HG02763 (cell line): ENCODE results near the gene SELENOO.

Experiments
- ATAC-seq: cut with Tn5 transposase; IDR thresholded peaks from one replicate; pipeline ENCODE4 v1.9.1; 2021; ENCODE audit warnings: mild to moderate bottlenecking, moderate library complexity; ENCODE audit not compliant: unreplicated experiment

Gene SELENOO

DNA sequence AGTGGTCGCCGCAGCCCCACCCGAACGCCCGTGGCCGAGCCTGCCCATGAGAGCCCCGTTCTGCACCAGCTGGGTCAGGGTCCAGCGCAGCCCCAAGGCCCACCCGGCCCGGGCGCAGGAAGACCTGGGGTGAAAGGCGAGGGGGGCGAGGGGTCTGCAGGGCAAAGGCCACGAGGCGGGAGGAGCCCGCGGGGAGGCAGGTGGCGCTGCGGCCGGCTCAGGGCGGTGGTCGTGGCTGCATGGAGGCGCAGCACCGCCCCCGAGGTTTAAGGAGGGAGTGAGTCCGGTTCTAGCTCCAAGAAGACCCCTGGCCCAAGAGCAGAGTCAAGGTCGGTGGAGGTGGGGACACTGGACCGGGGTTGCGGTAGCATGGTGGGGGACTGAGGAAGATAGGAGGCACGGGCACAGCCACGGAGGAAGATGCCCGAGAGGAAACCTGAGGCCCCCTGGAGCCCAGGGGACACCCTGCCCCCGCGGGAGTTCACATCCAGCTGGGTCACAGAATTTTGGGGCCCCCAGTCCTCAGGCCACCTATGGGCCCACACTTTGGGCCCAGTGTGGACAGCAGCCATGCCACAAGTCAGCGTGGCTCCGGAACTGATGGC, 50.8 kb downstream of the SELENOO start:
- ATAC-seq, result peak; percentile 8

GRCh38 chr22:50252082-50253045, 51.6 kb downstream of the SELENOO start:
- no peak for ATAC-seq

DNA sequence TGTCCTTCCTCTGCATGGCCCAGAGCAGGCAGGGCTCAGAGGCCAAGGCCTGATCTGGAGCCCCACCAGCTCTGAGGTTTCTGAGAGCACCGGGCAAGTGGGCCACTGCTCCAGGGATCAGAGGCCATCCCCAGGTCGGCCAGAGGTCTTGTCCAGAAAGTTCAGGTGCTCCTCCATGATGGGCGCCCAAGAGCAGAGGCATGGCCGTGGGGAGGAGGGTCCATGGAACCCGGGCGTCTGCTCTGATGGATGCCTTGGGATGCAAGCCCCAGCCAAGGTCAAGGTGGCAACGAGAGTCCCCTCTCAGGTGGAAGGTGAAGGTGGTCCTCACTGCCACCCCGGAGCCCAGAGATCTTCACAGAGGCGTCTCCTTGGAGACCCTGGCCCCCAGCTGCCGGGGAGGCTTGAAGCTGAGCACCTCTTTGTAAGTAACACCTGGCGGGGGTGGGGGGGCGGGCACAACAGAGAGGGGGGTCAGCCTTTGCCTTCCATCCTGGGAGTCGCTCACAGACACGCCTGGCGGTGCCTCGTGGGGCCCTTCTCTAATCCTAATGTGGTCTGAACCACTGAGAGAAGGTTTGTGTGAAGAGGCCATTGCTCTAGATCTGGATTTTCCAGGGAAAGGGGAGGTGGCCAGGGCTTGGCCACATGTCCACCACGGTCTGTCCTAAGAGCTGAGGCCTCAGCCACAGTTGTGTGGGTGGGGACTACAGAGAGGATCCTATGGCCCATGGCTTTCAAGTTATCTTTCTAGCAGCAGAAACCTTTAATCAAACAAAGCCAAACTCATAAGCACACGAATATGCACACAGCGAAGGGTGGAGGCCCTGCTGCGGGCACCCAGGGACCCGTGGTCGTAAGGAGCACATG, 52.5 kb downstream of the SELENOO start:
- no peak for ATAC-seq

GRCh38 chr22:50253941-50254340, 53.1 kb downstream of the SELENOO start:
- ATAC-seq, result no peak

DNA sequence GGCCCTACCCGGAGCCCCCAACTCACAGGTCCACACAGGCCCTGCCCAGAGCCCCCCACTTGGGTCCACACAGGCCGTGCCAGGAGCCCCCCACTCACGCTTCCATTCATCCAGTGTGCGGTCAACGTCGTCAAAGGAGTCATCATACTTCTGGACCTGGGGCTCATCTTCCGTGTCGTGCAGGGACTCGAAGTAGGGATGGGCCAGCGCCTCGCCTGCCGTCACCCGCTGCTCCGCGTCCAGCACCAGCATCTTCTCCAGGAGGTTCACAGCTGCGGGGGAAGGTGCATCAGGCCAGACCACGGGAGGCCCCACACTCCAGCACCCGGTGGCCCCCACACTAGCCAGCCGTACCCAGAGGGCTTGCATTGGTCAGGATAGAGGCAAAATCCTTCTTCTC, 54.3 kb downstream of the SELENOO start:
- no peak for ATAC-seq

DNA sequence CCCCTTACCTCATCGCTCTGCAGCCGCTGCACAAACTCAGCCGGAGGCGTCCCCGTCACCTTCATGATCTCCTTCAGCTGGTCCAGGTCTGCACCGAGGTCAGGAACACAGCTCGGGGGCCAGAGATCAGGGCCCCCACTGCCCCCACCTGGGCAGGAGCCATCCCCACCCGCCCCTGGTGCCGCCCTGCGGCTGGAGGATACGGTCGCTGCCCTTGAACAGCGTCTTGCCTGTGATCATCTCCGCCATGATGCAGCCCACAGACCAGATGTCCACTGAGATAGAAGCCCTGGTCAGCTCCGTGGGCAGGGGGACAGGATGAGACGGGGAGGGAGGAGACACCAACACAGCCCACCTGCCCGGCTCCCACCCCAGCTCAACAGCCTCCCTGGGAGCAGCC, 54.8 kb downstream of the SELENOO start:
- no peak for ATAC-seq

DNA sequence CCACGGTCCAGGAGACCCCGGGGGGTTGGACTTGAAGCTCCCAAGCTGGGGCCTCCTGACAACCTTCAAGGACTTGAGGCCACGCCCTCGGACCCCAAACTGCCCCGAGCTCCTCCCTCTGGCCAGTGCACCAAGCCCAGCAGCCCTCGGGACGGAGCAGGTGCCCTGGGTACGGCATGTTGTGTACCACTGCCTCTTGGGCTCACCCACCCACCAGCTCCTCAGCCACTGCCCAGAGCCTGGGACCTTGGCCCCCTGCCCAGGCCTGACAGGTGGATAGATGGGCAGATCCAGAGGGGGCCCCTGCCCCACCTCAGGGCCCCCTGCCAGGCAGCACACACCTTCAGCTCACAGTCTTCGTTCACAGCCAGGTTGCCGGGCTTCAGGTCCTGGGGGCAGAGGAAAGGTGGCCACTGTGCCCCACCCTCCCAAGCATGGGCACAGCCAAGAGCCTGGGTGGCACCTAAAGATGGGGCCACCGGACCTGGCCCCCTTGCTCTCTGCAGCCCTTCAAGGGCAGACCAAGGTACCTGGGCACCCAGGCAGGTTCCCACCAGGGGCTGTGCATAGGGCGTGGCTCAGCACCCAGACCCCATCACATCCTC, 55.5 kb downstream of the SELENOO start:
- no peak for ATAC-seq

DNA sequence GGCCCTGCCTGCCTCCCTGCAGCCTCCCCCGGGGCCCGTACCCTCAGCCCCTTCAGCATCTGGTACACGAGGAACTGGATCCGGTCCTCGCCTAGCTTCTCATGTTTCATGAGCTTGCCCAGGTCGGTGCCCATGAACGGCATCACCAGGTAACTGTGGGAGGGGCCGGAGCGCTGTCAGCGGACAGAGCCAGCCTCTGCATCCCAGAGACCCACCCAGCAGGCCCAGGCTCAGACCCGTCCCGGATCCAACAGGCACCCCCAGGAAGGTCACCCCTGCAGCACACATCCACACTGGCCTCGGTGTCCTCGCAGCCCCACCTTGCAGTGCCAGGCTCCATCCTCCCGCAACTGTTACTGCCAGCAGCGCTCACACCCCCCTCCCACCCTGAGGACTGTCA, 56.2 kb downstream of the SELENOO start:
- ATAC-seq, result no peak

DNA sequence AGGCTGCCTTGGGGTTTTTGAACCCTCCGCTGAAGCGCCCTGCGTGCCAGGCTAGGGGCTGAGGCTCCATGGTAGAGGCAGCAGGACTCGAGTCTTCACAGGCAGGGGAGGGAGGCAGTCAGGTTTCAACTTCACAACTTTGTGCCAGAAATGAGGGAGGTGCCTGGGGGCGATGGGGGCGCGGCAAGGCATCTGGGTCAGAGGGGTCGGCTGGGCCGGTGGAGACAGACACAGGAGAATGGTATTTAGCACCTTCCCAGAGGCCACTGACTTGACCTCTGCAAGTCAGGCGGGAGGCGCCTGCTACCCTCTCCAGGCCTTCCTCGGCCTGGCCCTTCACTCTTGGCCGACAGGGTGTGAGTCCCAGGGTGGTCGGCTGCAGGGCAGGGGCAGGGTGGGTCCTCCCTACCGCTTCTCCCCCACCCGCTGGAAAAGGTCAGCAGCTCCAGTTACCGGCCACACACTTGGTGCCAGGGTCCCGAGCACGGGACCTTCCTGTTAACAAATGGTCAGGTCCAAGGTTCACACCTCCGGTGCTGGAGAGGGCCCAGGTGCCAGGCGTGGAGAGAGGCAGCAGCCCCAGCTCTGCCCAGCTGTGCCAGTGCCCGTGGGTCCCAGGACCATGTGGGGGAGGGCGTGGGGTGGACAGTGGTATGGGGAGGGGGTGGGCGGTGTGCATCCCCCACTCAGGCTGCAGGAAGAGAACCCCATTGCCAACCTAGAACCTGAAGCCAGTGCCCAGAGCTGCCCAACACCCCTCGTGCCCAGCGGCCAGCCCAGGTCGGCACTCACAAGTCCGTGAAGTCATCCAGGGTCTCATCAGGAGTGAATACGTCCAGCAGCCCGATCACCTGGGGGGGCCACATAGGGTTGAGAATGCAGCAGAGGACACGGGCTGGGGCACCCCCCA, 56.9 kb downstream of the SELENOO start:
- no peak for ATAC-seq

GRCh38 chr22:50258361-50259292, 57.8 kb downstream of the SELENOO start:
- ATAC-seq, result no peak

GRCh38 chr22:50259302-50259701, 58.5 kb downstream of the SELENOO start:
- no peak for ATAC-seq

DNA sequence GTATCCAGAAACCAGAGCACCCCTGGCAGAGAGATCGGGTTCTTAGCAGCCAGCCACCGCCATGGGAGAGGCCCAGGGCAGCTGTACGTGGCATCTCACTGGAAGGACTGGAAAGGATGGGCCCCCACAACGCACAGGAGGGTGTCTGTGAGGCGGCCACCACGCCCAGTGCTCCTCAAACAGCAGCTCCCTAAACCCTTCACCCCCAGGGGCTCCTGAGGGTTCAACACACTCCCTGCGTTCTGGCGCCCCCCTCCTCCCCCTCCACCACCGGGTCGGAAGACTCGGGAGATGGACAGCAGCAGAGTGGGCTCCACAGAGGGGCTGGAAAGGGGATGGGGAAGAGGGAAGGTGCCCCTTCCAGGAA, 59.6 kb downstream of the SELENOO start:
- ATAC-seq, result no peak

DNA sequence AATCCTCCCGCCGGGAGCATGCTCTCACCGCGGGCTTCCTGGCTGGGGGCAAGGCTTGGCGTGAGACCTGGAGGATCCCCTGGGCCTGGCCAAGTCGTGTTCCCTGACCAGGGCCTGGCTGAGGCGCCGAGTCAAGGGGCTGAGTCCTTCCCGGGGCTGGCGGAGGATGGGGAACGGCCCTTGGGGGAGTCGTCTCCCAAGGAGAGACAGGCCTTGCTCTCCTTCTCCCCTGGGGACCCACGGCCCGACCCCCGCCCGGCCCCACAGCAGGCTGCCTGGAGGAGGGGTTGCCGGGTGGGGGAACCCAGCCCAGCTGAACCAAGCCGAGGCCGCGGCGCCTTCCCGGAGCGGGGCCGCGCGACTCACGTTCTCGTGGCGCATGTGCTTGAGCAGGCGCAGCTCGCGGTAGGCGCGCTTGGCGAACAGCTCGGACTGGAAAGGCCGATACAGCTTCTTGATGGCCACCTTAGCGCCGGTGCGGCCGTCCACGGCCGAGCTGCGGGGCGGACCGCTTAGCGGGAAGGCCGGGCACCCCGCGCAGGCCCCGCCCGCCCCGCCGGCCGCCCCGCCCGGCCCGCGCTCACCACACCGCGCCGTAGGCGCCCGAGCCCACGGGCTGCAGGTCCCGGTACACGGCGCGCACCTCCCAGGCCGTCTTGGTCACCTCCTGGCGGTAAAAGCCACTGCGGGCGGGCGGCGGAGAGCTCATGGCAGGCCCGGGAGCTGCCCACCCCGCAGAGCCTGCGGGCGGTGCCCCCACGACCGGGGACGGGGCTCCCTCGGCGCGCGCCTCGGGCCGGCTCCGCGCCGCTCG, 60.2 kb downstream of the SELENOO start:
- no peak for ATAC-seq

GRCh38 chr22:50261615-50262459, 61.0 kb downstream of the SELENOO start, which contains the start of gene MAPK12:
Gene MAPK12, minus strand, starts transcription at chr22:50261683. Its CDS starts 174 bp downstream, at chr22:50261509.
- ATAC-seq, result no peak

DNA sequence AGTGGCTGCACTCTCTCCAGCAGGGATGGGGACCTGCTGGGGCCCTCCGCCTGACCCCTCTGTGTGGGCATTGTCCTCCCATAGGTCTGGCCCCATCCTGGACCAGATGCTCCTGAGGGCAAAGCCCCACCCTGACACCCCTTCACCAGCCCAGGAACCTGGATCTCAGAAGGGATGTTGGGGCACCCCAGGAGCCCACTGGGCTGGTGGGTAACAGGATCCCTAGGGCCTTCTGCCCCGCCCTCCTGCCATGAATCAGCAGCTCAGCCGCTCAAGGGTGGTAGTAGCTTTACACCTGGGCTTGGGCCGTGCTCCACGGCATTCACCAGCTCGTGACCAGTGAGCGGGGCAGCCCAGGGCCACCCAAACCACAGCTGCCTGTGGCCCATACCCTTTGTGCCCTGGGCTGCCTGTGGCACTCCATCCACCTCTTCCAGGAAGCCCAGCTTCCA, 61.7 kb downstream of the SELENOO start:
- ATAC-seq, result no peak

DNA sequence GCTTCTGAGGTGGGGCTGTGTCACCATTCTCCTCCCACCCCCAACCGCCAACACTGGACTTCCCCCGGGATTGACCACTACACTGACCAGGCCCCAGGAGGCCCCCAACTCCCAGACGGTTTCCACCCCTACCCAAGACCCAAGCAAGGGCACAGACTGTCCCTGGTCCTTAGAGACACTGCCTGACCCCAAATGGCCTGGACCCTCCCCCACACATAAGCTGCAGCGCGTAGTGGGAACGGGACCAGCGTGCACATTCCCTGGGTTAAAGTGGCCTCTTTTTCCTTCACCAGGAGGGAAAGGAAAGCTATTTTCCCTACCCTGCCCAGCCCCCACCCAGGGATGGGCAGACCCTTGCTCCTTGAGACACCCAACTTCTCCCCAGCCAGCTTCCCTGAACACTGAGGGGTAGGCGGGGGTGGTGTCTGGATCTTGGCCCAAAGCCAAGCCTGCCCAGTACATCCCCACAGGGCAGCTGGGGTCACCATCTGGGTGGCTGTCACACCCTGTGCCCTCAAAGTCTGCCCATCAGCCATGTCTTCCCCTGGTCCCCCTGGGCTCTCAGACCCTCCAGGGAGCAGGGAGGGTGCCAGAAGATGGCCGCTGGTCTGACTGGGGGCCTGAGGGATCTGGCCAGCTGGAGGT, 62.3 kb downstream of the SELENOO start:
- no peak for ATAC-seq
